GM21717 (cell line): ENCODE data around the gene NPEPL1.
"Not testable (repeated sequence)": the region's sequence is repeated elsewhere in the genome, so short reads cannot be mapped to it uniquely, and the experiment has no call there.

Experiments
- ATAC-seq: cut with Tn5 transposase; IDR thresholded peaks from one replicate; pipeline ENCODE4 v1.9.1; 2021; ENCODE audit warnings: mild to moderate bottlenecking, moderate library complexity; ENCODE audit not compliant: unreplicated experiment

The NPEPL1 gene, protein sequence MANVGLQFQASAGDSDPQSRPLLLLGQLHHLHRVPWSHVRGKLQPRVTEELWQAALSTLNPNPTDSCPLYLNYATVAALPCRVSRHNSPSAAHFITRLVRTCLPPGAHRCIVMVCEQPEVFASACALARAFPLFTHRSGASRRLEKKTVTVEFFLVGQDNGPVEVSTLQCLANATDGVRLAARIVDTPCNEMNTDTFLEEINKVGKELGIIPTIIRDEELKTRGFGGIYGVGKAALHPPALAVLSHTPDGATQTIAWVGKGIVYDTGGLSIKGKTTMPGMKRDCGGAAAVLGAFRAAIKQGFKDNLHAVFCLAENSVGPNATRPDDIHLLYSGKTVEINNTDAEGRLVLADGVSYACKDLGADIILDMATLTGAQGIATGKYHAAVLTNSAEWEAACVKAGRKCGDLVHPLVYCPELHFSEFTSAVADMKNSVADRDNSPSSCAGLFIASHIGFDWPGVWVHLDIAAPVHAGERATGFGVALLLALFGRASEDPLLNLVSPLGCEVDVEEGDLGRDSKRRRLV

DNA sequence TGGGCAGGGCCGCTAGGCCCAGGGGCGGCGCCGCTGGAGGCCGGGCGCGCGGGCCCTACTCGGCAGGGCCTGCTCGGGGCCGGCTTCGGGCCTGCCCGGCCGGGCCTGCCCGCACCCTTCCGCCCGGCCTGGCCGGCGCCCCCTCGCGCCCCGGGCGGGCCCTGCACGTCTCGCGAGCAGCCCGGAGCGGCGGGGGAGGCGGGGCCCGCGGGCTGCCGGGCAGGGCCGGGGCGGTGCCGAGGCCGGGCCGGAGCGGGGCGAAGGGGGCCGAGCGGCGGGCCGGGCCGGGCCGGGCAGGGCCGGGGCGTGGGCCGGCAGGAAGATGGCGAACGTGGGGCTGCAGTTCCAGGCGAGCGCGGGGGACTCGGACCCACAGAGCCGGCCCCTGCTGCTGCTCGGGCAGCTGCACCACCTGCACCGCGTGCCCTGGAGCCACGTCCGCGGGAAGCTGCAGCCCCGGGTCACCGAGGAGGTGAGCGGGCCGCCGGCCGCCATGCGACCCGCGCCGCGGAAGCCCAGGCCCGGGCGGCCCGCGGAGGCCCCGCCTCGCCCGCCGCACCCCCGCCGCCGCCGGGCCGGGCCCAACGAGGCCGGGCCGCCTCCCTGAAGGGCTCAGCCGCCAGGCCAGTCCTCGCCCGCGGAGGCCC is at the start of gene NPEPL1:
NPEPL1 (plus strand) TSS at position 222 of the 647 bp plus-strand sequence; CDS start at position 323, 101 bp downstream.
- peak; percentile 90 for ATAC-seq

DNA sequence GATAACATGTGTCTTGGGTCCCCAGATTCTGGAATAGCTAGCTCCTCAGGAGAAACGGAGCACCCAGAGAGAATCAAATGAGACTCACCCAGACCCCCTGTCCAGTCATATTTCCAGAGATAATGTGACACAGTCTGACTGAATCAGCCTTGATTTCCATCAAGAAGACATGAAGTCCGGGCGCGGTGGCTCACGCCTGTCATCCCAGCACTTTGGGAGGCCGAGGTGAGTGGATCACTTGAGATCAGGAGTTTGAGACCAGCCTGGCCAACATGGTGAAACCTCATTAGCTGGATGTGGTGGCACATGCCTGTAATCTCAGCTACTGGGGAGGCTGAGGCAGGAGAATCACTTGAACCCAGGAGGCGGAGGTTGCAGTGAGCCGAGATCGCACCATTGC is 49.7 kb upstream of the NPEPL1 start:
- not testable (repeated sequence) for ATAC-seq

DNA sequence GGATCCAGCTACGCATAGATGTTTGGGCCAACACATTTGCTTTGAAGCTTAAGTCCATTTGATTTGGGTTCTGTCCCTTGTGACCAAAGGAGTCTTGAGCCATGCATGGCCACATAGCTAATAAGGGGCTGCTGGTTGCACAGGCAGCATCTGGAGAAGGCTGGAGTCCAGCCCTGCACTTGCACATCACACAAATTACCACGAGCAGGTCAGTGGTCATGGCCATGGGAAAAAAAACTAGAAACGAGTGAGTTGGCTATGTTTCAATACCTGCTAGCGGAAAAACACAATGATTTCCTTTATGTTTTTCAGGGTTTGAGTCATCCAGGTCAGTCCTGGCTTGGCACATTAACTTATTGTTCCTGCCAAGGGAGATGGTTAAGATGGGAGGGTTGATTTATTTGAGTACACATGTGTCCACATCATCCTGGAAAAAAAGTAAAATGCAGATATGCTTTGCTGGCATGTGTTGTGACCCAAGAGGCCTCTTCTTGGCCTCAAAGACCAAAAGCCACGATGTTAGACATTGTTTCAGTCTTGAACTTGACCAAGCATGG is 47.1 kb upstream of the NPEPL1 start:
- ATAC-seq = no peak

DNA sequence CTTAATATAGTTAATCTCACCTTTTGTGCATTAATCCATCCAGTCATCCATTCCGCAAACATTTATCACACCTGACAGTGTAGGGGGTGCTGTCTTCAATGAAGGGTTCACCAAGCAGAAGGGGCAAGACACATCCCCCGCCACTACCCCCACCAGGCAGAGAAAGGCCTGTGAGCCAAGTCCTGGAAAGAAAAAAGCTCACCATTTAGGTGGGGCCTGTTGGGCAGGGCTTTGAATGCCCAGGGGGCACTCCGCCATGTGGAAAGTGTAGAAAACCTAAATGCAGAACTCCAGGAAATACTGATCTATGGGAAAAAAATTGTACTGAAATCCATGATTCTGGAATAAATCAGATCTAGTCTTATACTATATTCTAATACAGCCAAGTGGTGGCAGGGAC is 46.3 kb upstream of the NPEPL1 start:
- ATAC-seq = no peak

DNA sequence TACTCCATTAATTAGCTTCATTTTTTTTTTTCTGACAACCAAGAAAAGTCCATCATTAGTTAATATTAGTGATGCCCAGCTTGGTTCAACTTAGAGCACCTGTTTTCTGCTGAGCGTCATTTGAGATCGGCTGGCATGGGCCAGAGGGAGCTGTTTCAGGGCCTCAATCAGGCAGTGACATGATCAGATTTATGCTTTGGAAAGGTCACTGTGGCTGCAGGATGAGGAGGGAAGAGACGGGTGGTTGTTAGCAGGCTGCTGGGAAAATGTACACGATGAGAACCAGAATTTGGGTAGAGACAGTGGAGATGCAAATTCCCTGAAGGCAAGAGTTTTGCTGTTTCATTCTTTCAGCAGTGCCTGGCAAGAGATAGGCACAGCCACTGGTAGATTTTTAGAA is 45.9 kb upstream of the NPEPL1 start:
- no peak for ATAC-seq

DNA sequence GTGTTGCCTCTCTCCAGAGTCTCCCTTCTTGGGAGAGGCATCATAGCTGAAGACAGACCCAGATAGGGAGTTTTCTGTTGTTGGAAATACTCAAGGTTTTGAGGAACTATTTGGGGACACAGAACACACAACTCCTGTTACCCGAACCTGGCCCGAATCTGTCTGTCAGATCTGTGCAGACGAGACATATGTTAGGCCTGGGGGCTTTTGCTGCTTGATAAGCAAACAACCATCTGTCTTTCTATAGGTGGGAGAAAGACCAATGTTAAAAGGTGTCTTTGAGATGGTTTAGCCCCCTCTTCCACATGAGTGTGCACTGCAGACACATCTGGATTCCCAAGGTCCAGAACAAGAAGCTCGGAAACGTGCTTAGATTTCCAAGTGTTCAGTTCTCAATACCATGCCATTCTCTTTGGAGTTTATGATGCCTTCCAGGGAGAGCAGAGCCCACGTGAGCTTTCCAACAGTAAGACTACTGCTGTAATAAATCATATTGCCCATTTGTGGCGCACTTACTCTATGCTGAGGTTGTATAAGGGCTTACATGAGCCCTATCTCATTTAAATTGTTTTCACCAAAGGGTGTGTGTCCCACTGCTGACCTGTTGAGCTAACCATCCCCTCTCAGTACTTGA is 45.3 kb upstream of the NPEPL1 start:
- ATAC-seq = no peak

DNA sequence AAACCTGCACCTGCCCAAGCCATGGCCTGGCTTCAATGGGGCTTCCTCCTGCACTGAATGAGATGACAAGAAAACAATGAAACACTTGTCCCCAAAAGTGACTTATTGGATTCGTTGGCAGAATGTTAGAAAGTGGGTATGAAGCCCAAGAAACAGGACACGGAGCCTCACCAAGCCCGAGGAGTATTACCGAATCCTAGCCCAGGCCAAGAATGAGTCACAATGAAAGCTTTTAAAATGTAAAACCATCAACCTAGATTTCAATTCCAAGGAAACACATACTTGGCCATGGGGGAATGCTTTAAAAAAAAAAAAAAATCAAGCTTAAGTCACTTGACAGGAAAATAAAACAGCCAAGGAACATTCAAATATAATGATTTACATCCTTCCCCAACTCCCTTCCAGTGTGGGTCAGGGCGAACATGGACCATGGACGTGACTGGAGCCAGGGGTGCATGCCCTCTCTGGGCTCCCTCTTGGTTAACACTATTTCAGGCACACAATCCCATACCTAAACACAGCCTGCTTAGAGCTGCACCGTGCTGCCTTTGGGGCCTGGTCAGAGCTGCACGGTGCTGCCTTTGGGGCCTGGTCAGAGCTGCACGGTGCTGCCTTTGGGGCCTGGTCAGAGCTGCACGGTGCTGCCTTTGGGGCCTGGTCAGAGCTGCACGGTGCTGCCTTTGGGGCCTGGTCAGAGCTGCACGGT is 44.7 kb upstream of the NPEPL1 start:
- ATAC-seq = no peak

DNA sequence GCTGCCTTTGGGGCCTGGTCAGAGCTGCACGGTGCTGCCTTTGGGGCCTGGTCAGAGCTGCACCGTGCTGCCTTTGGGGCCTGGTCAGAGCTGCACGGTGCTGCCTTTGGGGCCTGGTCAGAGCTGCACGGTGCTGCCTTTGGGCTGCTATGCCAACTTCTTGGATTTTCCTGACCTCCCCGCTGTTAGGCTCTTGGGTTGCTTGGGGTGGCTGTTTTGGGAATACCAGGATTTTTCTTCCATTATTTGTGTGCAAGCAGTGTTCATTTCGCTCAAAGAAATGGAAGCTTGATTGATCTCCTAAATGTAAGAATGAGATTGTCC is 44.1 kb upstream of the NPEPL1 start:
- ATAC-seq = not testable (repeated sequence)

DNA sequence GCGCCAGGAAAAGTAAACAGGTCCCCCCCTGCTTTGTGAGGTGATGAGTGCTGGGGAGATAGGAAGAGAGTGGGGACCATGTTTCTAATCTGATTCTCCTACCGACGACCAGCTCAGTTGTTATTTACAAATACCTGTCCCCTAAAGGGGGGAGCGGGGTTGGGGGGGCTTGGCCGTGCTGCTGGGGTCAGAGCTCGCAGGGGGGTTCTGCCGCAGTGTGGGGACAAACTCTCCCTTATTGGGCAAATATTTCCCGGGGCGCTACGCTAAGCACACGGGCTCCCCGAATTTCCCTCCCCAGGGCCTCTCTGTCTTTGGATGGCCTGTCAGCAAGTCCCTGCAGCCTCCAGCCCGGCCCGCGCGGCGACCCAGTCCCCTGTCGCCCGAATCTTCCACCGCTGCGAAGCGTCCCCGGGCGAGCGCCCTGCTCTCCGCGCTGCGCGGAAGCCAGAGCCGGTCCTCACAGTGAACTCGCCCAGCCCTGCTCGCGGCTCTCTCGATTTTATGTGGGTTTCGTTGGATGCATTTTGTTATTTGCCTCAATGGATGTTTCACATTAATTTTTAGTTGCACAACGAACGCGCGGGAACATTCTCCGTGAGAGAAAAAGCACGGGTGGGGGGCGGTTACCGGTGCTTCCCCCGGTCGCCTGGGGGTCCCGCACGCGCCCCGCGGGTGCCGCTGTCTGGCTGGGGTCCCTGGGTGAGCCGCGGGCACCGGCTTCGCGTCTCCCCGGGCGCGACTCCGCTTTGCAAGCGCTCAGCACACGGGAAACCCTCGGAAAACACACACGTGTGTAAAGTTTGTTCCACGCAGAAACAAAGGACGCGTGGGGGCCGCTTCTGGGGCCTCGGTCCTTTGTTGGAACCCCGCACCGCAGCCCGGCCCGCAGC is 43.1 kb upstream of the NPEPL1 start:
- no peak for ATAC-seq

DNA sequence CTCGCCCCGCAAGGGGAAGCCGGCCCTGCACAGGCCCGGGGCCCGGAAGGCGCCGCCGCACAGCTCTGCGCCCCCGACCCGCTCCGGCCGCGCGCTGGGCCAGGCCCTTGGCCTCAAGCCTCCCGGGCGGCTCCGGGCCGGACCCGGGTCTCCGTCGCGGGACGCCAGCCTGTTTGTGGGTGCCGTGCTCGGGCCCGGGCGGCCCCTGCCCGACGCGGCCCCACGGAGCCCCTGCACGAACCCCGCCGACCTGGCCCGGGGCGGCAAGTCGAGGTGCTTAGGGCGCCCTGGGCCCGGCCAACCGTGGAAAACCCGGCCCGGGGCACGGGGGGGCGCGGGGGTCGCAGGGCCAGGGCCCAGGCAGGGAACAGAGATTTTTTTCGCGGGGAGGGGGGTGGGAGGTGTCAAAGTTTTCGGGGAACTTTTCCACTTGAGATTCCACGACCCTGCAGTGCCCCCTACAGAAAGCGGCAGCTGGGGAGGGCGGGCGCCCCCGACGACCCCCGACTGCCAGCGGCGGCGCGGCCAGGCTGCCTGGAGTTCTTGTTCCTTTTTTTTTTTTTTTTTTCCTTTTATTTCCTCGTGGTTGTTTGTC is 42.3 kb upstream of the NPEPL1 start:
- ATAC-seq = no peak

DNA sequence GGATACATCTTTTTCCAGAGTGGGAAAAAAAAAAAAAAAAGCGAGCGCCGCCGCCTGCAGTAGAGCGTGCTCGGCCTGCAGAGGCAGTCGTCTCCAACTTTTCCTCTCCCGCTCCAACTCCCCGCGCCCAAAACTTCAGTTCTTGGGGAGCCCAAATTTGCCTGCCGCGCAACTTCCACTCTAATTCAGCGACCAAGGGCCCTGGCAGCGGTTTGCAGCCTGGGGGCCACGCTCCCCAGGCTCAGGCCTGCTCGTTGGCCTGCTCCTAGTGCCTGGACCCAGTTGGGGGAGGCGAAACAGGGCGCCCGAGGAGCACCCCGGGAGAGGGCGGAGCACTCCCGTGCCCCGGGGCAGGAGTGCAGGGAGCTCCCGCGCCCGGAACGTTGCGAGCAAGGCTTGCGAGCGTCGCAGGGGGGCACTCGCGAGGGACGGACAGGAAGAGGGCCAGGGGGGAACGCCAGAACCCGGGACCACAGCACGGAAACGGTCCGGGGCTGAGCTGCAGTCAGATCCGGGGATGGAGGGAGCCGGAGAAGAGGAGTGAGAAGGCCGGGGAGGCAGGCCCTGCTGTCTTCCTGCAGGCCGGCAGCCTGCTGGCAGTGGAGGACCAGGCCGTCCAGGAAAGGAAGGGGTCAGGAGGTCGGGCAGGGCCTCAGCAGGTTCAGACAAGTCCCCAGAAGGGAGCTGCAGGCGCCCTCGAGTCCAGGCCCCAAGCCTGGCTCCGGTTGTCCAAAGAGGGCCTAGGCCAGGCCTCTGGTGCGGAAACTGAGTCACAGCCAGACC is 41.6 kb upstream of the NPEPL1 start, which contains the start of gene STX16:
STX16 (plus strand) TSS at position 508 of the 783 bp plus-strand sequence. CDS start 724 bp downstream, outside the sequence.
- ATAC-seq = peak; percentile 65

DNA sequence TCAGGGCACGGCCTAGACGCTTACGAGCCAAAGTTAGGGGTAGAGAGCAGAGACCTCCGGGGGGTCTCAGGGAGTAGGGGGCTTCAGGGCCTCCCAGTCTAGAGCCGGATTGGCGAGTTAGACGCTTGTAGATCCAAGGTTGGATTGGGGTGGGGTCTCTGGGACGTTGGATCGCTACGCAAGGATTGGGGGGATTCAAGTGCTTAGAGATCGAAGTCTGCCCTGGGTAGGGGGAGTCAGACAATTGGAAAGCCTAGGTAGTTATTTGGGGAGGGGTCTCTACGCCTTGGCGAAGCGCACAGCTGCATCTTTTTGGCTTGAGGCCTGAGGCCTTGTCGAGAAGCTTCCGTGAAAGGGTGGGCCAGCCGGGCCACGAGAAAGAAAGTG is 41.0 kb upstream of the NPEPL1 start:
- no peak for ATAC-seq

DNA sequence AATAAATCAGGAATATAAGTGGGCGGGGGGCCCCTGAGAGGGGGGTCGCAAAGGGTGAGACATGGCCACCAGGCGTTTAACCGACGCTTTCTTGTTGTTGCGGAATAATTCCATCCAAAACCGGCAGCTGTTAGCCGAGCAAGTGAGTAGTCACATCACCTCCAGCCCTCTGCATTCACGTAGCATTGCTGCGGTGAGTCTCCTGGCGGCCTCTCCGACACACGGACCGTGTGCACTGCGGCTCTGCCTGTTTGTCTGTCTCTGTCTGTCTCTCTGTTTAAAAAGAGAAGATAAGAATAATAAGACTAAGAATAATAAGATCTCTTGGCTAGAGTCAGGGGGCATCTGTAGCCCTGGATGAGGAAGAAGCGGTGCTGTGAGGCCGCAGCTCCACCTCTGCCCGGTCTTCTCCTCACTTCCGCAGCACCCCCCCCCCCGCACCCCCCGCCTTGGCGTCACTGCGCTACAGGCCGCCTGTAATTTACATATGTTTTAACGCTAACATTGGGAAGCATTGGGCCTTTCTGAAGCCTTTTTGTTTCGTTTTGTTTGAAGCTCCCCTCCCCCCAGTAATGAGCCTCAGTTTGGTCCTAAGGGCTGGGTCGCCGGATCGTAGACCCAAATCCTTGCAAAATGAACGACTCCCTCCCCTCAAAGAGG is 40.5 kb upstream of the NPEPL1 start:
- peak; percentile 36 for ATAC-seq

DNA sequence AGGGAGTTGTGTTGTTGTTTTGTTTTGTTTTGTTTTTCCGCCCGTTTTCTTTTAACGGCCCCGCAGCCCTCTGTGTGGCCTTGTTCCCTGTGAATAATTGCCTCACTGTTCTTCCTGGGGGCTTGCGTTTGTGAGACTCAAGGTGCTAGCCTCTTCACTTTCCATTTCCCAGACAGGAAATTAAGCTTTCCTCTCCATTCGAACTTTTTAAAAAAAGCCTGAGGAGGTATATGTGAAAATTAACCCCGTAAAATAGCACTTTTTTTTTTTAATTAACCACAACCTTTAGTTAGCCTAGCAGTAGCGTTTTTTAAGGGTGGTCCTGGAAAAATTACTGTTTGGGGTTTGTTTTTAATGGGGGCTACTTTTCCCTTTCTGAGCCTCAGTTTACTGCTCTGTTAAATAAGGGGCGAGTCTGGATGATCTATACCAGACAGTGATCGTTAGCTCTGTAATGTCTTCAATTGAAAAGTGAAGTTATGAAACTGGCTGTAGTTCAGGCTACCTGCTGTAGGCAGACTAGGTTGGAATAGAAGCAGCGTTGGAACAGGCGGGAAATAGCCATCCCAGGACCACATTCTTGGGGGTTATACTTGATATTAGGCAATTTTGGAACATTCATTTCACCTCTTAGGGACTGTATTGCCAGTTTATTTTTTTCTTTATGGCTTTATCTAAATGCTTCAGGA is 39.9 kb upstream of the NPEPL1 start:
- peak; percentile 4 for ATAC-seq

DNA sequence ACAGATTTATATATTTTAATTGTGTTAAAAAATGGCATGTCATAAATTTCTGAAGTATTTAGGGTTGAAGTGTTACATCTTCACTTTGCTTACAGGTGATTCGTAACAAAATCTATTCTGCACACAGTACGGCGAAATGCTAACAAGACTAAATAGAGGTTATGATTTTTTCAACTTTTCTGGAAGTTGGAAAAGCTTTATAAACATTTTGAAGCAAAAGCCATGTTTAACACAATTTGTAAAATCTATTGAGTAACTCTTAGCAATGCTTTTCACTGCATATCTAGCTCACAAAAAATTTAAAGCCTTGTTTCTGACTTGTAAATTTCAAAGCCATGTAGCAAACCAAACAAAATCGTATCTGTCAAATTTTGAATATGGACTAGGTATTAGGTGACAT is 38.3 kb upstream of the NPEPL1 start:
- no peak for ATAC-seq

DNA sequence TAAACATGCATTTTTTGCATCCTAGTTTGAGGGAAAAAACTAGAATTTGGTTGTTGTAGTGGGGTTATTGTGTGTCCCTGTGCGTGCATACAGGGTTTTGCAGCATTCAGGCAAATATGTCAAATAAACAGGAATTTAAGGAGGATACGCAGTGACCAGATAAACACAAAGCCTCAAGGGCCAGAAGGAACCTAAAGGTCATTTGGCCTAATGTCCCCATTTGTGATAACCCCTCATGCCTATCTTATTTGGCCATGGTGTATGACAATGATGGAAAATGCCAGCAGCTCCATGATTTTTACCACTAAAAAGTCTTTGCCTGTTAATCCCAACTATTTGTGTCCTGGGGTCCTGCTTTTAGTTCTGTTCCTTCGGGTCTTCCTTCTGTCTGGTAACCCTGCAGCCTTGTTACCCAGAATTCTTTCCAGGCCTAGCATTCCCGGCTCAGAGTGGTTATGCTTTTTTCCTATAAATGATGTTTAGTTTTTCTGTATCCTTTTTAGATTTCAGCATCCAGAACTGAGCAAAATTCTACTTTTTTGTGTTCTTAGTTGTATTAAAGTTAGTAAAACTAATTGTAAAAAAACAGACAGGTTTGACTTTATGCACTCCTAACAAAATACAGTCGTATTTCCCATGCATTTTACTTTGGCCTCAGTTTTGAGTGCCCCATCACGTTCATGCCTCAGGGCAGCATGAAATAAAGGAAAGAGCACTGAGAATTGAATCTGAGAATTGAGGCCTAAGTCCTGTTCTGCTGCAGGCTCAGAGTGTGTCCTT is 37.1 kb upstream of the NPEPL1 start:
- no peak for ATAC-seq

DNA sequence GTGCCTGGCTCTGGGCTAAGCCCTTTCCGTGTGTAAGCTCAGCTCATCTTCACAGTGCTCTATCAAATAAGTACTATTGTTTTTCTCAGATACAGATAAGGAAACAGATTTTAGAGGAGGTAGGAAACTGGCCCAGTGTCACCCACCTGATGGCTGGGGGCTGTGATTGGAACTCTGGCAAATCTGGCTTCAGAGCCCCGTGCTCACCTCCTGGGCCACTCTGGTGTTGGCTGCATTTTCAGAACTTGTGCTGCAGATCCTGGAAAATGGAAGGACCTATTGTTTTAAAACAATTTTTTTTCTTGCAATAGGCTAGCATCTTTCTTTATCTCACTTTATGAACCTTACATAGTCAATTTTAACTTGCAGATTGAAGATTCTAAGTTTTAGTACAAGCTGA is 35.8 kb upstream of the NPEPL1 start:
- no peak for ATAC-seq
